KOPT-K1 (cell line): Measurements from ENCODE around the gene GAMT.
"Not testable (repeated sequence)": the region's sequence is repeated elsewhere in the genome, so short reads cannot be mapped to it uniquely, and the experiment has no call there.

Experiments used
- H3K27ac ChIP-seq: fragments of 200-600 bp; sonication (generic); 2 replicates; pipeline ENCODE4 v1.5.1; 2016; ENCODE audit warnings: antibody characterized with exemption, mild to moderate bottlenecking, low read depth, low read length; ENCODE audit not compliant: poor library complexity, severe bottlenecking
- H3K36me3 ChIP-seq: fragments of 200-600 bp; sonication (generic); 2 replicates; pipeline ENCODE4 v1.5.1; 2017; ENCODE audit warnings: antibody characterized with exemption, mild to moderate bottlenecking, low read length, moderate library complexity; ENCODE audit not compliant: insufficient read depth
- H3K9me3 ChIP-seq: fragments of 200-600 bp; sonication (generic); 2 replicates; pipeline ENCODE4 v1.5.1; 2017; ENCODE audit warnings: antibody characterized with exemption, low read length, mild to moderate bottlenecking; ENCODE audit not compliant: insufficient read depth, poor library complexity, severe bottlenecking

GAMT gene

DNA sequence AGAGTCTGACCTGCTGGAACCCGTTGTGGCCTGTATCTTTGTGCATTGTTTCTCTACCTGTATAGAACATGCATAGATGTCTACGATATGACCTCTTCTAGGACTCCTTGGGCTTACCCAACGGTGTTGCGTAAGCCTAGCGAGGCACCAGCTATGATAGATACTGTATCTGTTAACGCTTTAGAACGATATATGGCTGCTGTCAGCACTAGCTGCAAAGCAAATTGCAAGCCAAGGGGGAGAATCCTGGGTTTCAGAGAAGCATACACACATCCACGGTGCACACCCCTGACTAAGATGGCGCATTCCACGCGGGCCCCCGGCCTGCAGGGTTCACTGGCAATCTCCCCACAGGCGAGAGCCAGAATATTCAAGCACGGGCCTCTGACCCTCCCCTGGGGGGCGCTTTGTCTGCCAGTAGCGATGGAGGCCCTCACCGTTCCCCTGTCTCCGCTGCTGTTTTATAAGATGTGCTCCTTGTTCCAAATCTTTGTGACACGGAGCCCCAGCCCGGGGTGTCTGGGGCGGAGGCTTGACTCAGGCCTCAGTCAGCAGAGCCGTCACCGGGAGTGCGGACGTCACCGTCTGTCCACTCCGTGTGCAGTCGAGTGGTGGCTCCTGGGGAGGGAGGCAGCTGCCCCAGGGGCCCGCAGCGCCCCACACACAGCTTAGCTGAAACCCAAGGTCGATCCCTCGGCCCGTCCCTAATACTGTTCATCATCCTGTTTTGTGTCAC is 23.9 kb upstream of the GAMT start:
- Histone ChIP-seq H3K27ac (no peak overlapping the region), H3K9me3 (no peaks in the 10 kb centered on the region), H3K36me3 (peaks cover 99% of the 10 kb centered on the region)

DNA sequence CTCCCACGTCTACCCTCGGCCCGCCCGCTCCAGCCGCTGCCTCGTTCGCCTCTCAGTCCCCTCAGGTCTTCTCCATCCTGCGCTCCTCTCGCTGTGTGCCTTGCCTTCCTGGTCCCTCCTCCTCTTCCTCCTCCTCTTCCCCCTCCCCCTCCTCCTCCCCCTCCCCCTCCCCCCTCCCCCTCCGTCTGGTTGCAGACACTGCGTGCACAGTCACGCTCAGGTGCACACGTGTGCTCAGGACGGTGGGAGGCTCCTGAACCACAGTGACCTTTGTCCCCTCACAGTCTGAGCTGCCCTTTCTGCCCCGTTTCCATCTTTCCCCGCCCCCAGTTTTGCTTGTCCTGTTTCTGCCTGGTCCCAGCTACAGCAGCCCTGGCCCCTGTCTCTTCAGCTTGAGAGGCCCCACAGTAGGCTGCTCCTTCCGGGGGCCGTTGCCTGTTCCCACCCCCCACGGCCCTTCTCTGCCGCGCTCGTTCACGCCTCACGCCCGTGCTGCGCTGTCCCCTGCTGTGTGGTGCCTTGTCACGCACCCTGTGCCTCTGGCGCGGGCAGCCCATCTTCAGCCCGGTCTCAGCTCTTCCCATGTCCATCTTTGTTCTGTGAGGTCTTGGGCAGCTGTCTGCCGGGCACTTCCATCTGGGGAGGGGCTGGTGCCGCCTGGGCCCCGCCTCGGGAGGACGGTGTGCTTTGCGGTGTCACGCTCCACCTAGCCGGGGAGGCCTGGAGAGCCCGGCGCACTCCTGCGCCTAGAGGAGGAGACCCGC is 23.0 kb upstream of the GAMT start:
- Histone ChIP-seq H3K27ac (no peak overlapping the region), H3K36me3 (peaks cover 98% of the 10 kb centered on the region), H3K9me3 (no peaks in the 10 kb centered on the region)

DNA sequence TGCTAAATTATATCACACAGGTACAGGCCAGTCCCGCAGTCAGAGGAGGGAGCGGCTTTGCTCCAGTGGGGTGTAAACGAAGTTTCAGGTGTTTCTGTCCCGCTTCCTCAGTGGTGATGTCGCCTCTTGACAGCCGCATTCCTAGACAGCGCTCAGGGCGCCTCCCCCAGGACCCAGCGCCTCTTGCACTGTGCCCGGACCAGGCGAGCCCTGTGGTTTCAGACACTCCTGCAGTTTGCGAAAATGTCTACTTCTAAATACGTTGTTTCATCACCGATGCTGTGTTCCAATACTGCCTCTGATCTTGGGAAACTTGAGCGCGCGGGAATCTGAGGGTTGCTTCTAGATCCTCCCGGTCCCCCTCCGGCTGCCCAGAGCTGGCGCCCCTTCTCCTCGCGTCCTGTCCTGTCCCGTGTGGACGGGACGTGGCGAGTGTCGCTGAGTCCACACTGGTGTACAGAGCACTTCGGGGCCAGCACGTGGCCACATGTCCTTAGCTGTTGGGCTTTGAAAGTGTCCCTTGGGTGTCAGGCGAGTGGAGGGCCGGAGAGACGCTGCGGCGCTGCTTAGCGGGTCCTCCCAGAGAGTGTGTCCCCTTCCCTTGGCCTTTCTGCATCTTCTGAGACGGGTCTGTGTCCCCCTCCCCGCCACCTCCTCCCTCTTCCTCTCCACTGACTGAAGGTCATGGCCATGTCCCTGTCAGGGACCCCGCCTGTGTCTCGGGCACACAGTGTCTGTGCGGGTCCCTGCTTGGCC is 22.3 kb upstream of the GAMT start:
- Histone ChIP-seq H3K9me3 (no peaks in the 10 kb centered on the region), H3K36me3 (peaks cover 98% of the 10 kb centered on the region), H3K27ac (no peak overlapping the region)

DNA sequence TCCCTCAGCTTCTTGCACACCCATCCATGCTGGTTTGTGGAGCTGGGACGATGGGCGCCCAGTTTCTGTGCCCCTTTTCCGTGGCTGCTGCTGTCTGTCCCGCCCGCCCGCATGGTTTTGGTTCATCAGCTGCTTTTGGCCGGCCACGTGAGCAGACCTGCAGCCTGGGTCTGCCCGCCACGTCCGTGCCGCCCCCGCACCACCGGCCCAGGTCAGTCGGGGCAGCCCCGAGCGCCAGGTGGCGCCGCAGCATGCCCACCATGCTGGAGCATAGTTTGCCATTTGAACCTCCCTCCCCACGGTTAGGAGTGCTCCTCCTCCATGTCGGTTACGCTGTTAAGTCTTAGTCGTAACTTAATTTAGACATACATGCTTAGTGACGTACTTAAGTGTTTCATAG is 21.6 kb upstream of the GAMT start:
- H3K9me3 ChIP-seq = no peaks in the 10 kb centered on the region
- H3K27ac ChIP-seq = no peak overlapping the region
- H3K36me3 ChIP-seq = peaks cover 98% of the 10 kb centered on the region

DNA sequence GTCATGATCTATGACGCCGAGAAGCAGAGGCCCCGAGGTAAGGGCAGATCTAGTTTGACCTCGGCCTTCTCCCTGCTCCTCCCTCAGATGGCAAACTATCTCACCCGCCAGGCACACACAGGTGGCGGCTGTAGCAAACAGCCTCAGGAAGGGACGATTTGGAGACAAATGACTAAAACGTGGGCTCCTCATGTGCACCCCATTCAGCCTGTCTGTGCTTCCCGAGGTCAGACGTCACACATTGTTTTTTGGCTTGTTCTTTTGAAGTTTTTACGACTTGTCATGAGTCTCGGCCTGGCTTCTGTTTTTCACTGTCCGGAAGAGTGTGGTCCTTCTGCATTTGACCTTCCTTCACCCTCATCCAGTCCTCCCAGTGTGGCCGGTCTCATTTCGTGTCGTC is 21.0 kb upstream of the GAMT start:
- H3K36me3 ChIP-seq = peaks cover 98% of the 10 kb centered on the region
- no peaks in the 10 kb centered on the region for H3K9me3 ChIP-seq
- H3K27ac ChIP-seq = no peak overlapping the region

DNA sequence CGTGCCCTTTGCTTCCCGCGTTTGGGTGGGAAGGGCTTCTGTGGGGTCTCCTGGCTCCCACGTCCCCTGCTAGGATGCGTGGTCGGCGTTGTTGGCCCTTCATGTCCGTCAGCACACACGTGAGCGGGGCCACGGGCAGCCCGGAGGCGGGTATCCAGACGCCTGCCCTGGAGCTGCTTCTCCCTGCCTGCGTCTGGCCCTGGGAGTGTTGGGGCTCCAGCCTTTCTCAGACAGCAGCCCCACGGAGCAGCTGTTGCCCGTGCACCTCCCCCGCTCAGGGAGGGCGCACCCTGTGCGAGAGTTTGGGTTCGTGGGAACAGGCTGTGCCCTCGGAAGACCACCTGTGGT is 20.6 kb upstream of the GAMT start:
- H3K36me3 ChIP-seq = peaks cover 98% of the 10 kb centered on the region

DNA sequence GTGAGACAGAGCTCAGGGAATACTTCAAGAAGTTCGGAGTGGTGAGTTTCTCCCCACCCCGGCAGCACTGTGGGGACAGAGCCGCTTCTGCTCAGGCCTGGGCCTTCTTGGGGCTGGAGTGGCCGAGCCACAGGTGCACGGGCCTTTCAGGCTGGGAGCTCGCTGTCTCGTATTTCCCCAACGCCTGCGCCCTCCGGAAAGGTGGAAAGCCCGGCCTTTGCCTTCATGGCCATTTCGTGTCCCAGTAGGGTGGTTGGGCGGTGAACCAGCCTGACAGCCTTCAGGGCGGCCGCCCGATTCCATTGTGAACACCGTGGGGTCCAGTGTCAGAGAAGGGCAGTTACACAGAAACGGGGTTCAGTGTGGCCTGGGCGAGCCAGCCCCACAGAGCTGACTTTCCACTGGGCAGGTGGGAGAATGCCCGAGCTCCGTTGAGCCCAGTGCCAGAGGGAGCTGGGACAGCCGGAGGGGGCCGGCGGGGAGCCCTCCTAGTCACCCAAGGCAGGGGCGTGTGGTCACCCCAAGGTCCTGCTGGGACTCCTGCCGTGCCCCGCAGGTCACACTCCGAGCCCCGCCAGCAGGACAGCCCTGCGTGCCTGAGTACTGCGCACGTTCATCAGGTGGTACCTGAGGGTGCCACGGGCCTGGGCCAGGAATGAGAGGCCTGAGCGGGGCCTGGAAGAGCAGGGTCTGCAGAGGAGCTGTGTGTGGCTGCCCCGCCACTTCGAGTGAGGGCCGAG is 20.0 kb upstream of the GAMT start:
- Histone ChIP-seq H3K27ac (no peak overlapping the region), H3K36me3 (peaks cover 98% of the 10 kb centered on the region)

More for the DNA sequence above, 20.6 kb upstream of the GAMT start:
- Histone ChIP-seq H3K27ac (no peak overlapping the region), H3K9me3 (no peaks in the 10 kb centered on the region)

DNA sequence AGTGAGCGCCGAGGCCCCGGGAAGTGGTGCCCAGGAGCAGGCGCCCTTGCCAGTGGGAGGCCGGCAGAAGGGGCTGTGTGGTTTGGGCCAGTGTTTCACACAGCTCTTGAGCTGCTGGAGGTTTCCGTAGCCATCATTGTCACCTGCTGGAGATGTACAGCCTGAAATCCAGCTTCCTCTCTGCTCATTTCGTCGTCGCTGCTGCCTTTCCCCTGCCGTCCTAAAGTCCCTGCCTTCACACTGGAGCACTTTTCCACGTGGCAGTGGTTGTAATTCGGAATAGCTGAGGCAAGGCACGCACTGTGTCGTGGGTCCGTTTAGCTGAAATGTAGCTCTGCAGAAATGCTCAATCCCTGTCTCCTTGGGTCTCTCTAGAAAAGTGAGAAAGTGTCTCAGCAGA is 19.2 kb upstream of the GAMT start:
- Histone ChIP-seq H3K27ac (no peak overlapping the region), H3K9me3 (no peaks in the 10 kb centered on the region), H3K36me3 (peaks cover 98% of the 10 kb centered on the region)

More for the DNA sequence above, 20.0 kb upstream of the GAMT start:
- no peaks in the 10 kb centered on the region for H3K9me3 ChIP-seq

DNA sequence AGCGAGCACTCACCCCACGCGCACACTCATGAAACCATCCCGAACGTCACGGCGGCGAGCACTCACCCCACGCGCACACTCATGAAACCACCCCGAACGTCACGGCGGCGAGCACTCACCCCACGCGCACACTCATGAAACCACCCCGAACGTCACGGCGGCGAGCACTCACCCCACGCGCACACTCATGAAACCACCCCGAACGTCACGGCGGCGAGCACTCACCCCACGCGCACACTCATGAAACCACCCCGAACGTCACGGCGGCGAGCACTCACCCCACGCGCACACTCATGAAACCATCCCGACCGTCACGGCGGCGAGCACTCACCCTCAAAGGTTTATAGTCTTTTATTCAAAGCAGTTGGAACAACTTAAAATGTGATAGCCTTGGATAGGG is 18.7 kb upstream of the GAMT start:
- not testable (repeated sequence) for H3K27ac ChIP-seq, H3K9me3 ChIP-seq
- H3K36me3 ChIP-seq = peaks cover 96% of the 10 kb centered on the region

DNA sequence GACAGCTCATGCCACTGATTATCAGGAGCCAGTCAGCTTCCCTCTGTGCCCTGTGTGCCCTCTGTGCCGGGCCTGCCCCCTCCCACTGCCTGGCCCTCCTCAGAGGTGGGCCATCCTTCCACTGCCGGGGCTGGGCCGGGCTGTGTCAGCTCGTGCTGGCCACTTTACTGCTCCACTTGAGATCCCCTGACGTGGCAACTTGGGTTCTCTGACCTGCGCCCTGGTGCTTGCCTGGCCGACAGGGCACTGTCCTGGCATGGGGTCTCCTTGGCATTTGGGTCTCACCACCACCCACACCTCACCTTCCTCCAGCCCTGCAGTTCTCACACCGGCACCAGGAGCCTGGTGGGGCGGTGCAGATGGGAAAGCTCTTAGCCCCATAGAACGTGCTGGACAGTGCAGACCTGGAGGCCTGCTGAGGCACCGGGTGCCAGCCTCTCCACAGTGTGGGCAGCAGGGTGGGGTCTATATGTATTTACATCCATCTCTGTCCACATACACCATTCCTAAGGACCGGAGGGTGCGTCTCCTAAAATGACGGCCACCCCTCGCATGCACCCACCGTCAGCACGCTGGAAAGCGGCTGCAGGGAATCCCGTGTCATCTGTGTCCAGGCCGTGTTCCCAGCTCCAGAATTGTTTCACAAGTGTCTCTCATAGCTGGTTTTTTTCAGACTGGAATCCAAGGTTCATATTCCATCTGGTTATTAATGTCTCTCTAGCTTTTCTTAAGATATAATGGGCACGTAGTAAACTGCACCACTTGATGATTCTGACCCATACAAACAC is 17.8 kb upstream of the GAMT start:
- H3K36me3 ChIP-seq = peaks cover 96% of the 10 kb centered on the region
- no peak overlapping the region for H3K27ac ChIP-seq
- H3K9me3 ChIP-seq = no peaks in the 10 kb centered on the region

DNA sequence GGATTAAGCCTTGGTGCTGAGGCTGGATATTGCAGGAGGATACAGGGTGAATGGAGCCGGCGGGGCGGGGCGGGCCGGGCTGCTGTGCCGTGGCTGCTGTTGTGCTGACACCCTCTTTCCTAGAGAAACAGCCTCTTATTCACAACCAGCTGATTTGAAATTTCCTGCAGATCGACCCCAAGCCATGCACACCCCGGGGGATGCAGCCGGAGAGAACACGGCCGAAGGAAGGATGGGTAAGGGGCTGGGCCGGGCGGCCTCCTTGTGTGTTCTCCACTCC is 17.1 kb upstream of the GAMT start:
- H3K9me3 ChIP-seq = no peaks in the 10 kb centered on the region
- H3K36me3 ChIP-seq = peaks cover 96% of the 10 kb centered on the region
- no peak overlapping the region for H3K27ac ChIP-seq

DNA sequence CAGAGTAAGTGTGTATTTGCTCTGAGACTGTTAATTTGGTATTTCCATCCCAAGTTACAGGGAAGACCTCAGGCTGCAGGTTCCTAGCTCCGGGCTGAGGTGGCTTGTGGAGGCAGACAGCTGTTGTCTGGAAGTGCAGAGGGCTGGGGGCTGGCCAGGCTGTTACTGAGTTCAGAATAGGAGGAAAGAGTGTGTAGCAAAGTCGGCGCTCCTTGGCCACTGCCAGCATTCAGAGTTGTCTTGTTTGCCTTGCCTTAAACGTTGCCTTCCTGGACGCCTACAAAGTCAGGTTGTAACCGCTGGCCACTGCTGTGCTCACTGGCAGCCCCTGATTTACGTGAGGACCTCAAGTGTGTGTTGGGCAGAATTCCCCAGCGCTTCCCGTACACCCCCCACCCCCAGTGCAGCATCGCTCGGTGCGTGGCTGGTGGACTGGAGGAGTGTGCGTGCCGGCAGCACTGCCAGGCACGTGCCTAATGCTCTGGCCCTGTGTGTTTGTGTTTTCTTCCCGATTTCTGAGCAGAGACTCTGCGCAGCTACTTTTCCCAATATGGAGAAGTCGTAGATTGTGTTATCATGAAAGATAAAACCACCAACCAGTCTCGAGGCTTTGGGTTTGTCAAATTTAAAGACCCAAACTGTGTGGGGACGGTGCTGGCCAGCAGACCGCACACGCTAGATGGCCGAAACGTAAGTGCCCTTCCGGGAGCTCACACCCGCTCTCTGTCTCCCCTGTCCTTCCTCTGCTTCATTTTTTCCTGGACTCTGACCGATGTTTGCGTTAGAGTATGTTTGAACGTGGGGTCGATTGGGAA is 16.5 kb upstream of the GAMT start:
- Histone ChIP-seq H3K9me3 (no peaks in the 10 kb centered on the region), H3K27ac (no peak overlapping the region), H3K36me3 (peaks cover 96% of the 10 kb centered on the region)

DNA sequence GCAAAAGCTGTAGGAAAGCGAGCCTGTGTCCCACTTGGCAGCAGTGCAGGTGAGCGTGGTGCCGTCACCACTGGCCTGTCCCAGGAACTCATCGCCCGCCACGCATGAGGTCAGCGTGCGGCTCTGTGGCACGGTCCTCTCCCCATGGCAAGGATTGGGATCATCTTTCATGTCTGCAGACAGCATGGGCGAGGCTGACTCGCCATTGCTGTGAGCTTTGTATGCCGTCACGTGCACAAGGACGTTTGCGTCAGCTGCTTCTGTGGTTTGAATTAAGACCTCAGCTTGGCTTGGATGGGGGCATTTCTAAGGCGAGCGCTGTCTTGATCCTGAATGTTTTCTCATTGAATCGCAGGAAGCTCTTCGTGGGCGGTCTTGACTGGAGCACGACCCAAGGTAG is 15.8 kb upstream of the GAMT start:
- Histone ChIP-seq H3K36me3 (peaks cover 96% of the 10 kb centered on the region), H3K9me3 (no peaks in the 10 kb centered on the region), H3K27ac (no peak overlapping the region)
